Fibroblast of skin of right quadriceps (primary cell): ENCODE measurements around the gene AFM.

ENCODE experiments used
- DNase-seq: peaks from one replicate; pipeline ENCODE4 v3.0.0-alpha.2; 2013

AFM gene

DNA sequence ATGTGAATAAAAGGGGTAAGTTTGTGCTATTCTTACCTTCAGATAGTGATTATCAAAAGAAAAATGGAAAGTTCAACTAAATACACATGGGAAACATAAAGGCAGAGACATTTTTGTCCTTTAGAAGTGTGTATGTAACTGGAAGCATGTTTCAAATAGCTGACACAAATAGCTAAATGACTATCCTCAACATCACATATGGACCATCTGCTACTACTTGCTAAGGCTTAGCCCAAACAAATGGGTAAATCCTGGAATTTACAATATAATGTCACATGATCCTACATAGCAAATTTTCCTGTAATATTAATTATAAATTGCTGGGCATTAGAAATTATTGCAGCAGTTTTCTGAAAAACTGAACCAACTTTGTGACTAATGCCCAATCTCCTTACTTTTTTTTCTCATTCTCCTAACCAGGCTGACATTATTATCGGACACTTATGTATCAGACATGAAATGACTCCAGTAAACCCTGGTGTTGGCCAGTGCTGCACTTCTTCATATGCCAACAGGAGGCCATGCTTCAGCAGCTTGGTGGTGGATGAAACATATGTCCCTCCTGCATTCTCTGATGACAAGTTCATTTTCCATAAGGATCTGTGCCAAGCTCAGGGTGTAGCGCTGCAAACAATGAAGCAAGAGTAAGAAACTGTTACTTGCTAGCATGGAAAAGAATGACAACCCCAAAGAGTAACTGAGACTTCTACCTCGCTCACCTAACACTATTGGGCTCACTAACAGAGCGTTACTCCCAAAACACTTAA is 29.4 kb upstream of the AFM start:
- DNase-seq: no peak

DNA sequence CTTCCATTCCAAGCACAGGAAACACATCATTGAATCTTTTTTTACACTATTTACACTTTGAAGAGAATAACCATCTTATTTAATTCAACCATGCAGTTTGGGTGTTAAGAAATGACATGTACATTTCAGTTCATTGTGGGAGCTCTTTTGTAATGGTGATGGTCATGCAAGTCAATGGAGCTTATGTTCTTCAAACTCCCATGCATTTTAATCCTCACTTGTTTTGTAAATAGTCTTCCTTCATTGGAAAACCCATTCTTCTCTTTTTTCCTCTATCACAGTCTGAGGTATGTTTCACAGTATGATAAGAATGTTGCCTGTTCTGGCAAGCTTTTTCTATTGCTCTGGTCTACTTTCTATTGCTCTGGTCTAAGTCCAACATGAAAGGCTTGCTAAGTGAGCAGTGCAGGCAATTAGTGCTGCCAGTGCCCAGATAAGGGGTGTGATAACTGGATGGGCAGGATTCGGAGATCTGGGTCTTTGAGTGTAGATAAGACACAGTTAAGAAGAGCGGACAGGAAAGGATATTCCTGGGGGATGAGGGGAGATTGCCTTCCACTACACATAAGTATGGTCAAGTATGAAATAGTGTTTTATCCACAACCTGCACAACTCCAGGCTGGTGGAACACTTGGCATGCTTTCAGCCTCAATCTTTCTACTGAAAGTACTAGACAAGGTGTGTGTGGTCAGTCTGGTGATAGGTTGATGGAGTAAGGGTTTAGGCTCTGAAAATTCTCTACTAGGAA is 28.4 kb upstream of the AFM start:
- no peak for DNase-seq

DNA sequence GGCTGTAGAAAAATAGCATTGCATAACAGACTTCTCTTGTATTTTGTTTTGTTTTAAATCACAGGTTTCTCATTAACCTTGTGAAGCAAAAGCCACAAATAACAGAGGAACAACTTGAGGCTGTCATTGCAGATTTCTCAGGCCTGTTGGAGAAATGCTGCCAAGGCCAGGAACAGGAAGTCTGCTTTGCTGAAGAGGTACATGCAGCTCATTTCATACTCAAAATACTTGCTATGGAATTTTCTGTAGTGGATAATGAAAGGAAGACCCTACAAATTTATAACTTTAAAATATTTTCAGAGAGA is 27.9 kb upstream of the AFM start:
- DNase-seq: no peak

DNA sequence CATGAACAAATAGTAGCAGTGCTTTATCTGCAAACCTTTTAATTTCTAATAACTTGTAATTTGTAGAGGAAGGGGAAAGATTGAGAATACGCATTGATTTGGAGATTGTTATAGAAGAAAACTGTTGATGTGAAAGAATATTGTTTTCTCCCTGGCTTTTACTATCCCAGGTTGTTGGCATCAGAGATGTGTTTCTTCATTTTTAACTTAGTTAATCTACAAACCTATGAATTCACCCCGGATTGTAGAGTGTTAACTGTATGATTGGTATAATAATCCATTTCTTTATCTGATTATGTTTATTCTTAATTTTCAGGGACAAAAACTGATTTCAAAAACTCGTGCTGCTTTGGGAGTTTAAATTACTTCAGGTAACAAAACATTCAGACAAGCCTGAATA is 26.6 kb upstream of the AFM start:
- DNase-seq: no peak

DNA sequence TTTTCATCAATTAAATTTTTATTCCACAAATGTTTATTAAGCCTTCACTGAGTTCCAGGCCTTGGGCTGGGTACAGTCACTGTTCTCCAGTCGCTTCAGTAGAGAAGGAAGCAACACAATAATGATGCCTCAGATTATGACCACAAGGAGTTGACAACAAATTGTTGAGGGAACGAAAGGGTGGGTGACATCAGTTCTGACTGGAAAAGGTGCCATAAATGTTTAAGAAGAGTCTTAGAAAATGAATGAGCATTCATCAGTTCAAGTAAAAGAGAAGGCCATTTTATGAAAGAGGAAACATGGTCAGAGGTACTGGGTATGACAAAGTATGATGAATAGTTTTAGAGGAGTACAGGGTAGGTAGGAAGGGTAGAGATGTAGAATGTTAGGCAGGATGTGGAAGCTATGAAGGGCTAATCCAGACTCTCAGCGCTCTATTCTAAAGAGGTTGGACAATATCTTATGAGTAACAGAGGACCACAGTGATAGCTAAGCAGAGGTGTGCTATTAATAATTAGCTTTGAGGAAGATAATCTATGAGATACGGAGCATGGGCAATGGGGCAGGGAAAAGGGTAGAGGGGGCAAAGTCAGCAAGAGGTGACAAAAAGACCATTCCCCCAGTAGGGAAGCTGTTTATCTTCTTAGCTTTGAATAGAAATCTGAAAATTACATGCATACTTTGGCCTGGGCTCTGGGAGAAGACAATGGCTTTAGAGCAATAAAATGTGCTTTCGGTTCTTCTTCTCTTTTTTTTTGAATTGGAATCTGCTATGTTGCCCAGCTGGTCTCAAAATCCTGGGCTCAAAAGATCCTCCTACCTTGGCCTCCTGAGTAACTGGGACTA is 25.1 kb upstream of the AFM start:
- DNase-seq: no peak

DNA sequence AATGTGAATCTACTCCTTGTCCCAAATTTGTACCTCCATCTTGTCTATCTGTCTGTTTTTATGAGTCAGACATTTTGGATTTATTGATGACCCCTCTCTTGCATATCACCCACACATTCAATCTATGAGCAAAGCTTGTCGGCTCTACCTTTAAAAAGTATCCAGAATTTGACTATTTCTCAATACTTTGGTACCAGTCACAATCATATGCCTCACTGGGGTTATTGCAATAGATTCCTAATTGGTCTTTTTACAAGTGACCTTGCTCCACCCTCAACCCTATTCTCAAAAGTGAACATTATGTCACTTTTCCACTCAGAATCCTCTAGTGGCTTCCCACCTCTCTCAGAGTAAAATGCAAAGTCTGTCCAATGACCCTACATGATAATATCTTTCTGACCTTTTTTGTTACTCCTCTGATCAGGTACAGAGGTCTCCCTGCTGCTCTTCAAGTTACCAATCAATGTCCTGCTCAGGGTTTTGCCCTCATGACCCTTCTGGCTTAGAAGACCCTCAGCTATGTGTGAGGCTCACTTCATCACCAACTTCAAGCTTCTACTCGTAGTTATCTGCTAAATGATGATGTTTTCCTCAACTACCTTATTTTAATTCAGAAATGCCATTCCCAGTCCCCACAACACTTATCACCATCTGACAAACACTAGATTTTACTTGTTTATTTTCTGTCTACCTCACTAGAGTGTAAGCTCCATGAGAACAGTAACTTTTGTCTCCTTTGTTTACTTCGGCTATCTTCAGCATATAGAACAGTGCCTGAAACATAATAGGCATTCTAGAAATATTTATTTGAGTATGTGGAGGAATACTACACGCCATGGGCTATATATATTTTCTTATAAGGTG is 23.1 kb upstream of the AFM start:
- no peak for DNase-seq

DNA sequence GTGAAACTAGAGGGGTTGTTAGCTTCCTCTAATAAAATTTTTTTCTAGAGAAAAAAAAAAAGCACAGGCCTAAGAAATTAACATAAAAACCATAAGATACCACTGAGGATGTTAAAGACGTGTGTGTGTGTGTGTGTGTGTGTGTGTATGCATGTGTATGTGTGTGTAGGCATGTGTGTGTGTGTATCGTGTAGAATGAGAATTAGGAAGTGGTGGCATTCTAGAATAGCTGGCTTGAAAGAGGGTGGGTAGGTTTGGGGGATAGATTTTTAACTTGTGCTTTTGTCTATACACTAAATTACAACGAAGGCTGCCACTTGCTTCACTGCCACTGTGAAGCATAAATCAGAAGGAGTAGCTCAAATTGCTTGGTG is 22.5 kb upstream of the AFM start:
- no peak for DNase-seq

DNA sequence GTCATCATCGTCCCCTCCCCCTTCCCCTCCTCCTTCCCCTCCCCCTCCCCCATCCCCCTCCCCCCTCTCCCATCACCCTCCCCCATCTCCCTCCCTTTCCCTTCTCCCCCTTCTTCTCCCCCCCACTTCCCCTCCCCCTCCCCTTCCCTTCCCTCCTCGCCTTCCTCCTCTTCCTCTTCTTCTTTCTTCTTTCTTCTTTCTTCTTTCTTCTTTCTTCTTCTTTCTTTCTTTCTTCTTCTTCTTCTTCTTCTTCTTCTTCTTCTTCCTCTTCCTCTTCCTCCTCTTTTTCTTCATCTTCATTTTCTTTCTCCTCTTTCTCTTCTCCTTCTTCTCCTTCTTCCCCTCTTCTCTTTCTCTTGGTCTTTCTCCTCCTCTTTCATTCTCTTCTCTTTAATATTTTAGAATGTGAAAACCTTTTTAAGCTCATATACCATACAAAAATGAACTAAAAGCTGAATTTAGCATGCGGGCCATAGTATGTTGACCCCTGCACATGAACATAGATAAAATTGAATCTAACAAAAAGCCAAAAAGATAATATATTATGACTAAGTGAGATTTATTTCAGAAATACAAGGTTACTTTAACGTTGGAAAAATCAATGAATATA is 20.5 kb upstream of the AFM start:
- DNase-seq: no peak

DNA sequence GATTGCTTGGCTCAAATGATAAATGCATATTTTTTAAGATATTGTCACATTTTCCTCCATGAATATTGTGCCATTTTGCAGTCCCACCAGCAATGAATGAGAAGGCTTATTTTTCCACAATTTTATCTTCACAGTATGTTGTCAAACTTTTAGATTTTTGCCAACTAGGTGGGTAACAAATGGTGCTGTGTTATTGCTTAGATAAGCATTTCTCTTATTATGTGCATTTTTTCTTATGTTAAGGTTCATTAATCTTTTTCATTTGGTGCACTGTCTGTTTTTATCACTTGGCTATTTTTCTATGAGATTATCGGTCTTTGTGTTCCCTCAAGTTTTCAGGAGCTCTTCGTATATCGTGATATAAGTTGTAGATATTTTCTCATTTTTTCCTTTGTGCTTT is 13.4 kb upstream of the AFM start:
- no peak for DNase-seq

DNA sequence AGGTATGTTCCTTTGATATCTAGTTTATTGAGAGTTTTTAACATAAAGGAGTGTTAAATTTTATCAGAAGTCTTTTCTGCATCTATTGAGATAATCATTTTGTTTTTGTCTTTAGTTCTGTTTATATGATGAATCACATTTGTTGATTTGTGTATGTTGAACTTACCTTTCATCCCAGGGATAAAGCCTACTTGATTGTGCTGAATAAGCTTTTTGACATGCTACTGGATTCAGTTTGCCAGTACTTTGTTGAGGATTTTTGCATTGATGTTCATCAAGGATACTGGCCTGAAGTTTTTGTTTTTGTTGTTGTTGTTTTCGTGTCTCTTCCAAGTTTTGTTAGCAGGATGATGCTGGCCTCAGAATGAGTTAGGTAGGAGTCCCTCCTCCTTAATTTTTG is 10.8 kb upstream of the AFM start:
- no peak for DNase-seq

DNA sequence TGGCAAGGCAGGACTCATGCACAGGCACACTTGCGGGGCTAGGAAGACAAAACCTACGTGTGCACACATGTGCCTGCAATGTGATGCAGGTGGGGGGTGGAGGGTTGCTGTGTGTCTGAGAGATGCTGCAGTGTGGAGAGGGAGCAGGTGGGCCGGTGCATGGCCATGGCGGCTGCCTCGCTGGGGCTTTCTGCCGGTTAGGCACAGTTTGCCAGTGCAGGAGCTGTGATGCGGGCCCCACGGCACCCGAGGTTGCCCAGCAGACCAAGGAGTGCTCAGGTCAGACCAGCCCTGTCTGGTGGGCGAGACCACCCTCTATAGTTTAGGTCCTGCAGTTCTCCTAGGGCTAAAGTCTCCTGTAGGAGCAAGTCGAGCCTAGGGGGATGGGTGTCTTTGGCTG is 4.4 kb upstream of the AFM start:
- no peak for DNase-seq

DNA sequence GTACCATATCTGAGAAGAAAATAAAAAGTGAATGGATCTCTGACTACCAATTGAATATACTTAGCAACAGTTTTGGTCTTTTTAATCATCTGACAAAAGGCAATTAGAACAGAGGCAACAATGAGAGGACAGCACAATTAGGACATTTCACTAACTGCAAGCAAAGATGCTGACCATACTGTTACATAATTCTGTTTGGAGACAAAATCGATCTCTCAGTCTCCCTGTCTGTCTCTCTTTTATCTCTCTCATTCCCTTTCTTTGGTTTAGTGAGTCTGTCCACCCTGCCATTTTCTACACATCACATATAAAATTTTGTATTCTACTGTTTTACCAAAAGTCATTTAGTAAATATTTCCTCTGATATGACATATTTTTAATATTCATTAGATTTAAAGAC is 2.2 kb upstream of the AFM start:
- no peak for DNase-seq

DNA sequence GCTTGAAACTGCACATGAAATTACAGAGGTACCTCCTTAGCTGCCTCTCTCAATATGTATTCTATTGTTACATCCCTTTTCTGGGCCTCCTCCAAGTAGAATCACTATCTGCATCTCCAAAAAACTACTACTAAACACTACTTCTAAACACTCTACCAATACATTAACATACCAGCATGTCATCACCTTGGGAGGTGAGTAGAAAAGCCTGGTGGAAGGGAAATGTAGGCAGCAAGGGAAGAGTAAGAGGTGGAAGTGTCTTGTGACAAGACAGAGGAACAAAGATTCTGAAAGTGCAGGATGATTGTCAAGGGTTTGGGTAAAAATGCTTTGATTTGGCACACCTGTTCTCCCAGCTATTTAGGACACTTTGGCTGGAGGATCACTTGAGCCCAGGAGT is 3.5 kb downstream of the AFM start:
- no peak for DNase-seq

DNA sequence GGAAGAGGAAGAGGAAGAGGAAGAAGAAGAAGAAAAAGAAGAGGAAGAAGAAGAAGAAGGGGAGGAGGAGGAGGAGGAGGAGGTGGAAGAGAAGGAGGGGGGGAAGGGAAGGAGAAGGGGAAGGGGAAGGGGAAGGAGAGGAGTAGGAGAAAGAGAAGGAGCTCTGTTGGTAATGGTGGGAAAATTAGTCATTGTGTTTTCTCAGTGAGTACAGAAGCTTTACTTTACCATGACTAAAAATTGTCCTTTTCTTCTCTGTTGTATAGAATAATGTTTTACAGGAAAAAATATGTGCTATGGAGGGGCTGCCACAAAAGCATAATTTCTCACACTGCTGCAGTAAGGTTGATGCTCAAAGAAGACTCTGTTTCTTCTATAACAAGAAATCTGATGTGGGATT is 4.1 kb downstream of the AFM start:
- DNase-seq: no peak

DNA sequence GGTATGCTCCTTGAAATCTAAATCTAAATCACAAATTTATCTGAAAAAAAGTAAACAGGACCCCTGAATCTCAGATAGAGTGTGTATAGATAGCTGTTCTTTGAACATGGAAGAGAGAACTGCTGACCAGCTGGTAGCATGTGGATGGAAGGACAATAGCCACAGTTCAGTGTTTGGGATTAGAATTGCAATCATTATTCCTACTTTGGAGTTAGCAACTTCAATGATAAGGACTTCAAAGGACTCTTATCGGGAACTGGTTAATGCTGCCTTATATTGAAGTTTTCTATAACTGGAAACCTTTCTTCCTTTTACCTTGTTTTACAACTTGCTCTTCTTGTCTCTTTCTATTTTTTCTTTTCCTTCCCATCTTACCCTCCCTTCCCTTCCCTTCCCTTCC is 5.0 kb downstream of the AFM start:
- no peak for DNase-seq

DNA sequence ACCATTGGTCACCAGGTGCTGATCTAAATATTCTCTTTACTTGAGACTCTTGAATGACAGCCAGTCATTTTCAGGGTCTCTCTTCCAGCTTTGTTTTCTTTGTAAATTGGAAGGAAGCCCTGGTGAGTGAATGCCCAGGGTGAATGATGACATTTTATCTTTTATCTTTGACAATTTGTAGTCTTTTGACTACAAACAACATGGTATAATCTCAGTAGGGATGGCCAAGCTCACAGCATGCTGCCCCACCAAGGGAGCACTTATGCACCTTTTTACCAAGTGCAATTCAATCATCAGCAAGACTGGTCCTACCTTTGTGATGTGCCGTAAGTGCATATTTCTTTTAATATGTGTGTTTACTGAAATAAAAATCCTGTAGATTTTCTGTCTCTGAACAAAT is 5.7 kb downstream of the AFM start:
- DNase-seq: no peak

DNA sequence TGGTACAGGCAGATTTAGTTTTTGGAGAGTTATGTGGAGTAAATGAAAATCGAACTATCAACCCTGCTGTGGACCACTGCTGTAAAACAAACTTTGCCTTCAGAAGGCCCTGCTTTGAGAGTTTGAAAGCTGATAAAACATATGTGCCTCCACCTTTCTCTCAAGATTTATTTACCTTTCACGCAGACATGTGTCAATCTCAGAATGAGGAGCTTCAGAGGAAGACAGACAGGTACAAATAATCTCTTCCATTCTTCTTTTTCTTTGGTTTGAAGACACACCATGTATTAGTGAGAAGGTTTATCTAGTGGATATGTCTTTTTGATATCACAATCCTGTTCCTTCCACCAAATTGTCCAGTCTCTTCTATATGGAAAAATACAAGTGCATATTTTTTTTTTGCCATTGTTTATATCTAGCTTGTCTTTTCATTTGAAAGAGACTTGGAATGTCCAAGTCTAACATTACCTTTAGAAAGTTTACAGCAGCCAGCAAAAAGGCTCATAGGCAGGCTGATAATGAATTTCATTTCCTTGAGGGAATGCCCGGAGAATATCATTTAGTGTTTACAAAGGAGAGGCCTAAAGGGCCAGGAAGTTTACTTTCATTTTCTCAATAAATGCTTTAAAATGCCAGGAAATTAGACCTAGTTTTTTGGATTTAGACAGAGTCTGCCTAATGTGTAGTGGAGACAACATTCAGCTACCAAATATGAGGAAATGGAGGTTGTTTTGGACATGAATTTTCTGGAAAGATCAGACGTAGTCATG is 18.6 kb downstream of the AFM start:
- DNase-seq: no peak

DNA sequence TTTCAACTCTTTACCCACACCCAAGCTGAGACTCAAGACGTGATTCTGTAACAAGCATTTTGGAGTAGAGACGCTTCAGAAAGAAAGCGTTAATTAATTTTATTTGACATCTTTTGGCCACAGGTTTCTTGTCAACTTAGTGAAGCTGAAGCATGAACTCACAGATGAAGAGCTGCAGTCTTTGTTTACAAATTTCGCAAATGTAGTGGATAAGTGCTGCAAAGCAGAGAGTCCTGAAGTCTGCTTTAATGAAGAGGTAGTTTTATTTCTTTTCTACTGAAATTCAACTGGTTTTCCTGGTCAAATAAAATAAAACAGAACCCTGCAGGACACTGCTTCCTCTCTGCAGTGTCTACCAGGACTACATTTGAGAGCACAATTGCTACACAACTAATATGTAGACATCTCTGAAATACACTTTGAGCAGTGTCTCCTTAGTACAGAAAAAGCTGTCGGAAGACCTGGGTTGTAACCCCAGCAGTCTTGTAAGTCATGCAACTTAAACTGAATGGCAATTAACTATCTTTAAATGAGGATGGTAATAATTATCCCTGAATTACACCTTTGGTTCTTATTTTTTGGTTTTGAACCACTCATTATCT is 20.2 kb downstream of the AFM start:
- DNase-seq: no peak

DNA sequence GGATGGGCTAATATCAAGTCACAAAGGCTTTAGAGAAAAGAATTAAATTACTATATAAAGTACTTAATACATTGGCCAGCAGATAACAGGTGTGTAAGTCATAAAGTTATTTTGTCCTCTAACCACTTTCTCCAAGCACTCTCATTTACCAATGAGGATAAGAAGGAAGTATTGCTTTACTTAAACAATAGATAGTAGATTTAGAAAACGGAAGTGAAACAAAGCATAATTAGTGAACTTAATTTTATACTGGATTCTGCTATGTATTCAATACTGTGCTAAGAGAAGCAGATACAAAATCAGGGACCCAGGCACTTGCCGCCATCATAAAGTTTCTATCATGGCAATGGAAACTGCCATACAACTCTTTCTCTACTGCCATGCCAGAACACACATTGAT is 24.0 kb downstream of the AFM start:
- DNase-seq: no peak

DNA sequence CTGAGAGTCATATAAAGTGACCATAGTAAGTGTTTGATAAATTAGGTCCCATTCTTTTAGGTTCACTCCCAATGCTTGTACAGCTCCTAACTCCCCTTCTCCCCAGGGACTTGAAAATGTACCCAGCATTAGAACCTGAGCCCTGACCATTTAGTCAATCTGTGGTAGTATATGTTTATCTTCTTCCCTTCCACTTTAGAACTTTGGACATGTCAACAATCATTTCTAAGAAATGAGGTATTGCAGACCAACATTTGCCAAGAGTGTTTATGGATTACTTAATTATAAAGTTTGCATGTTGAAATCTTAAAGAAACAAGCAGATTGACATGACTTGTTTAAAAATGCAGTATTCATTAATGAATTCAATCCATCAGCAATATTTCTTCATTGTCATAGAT is 26.0 kb downstream of the AFM start:
- DNase-seq: no peak

DNA sequence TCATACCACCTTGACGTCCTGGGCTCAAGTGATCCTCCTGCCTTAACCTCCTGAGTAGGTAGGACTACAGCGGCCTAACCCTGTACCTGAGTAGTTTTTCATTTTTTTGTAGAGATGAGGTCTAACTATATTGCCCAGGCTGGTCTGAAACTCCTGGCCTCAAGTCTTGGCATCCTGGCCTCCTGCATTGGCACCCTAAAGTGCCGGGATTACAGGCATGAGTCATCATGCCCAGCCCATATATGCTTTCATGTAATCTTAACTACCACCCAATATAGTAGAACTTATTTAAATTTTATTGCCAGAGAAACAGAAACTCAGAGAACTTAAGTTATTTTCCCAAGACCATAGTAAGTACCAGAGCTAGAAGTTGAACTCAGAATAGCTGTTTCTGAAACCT is 27.1 kb downstream of the AFM start:
- DNase-seq: no peak

DNA sequence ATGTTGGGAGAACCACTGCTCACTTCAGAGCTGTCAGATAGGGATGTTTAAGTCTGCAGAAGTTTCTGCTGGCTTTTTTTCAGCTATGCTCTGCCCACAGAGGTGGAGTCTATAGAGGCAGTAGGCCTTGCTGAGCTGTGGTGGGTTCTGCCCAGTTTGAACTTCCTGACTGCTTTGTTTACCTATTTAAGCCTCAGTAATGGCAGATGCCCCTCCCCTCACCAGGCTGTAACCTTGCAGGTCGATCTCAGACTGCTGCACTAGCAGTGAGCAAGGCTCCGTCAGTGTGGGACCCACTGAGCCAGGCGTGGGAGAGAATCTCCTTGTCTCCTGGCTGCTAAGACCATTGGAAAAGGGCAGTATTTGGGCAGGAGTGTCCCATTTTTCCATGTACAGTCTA is 36.8 kb downstream of the AFM start:
- no peak for DNase-seq
